ENCODE results near the gene APBA2. TPM values are rescaled to one million over a fixed set of nuclear protein-coding genes. Genes with fewer than 3 reads are reported as not detected.

The APBA2 gene
- total and polyA plus RNA-seq, 2 donors from 2014 or later = 1.0 to 6.1 TPM

DNA sequence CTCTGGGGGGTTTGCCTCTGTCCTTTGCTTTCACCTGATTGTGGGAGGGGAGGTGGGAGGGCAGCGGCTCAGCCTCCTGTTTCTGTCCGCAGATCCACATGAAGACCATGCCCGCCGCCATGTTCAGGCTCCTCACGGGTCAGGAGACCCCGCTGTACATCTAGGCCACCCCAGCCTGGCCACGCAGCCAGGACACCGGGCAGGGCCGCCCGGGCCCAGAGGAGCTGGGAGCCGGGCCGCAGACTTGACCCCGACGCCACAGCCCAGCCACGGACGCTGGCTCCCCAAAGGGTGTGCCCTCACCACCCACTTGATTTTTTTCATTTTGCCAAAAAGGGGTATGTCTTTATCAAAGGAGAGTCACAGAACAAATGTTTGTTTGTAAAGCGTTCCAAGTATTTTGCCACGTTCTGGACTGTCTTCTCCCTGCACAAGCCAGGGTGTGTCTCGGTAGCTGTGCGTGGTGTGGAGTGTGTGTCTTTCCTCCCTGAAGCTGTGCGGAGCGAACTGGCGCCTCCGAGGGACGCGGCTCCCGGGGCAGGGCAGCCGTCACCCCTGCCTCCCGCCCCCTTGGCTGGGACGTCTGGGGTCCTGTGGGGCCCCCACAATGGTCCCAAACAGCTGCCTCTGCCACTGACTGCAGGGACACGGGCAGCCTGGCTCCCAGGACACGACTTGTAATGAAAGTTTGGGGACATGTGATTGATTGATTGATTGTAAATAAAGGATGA lies 231.4 kb downstream of the APBA2 start:
- FAIRE-seq (no peak), DNase-seq (peak in 2 of 5 donors; percentile 40 to 46)
- H3K4me1 ChIP-seq (ENCODE audit: control insufficient read depth in 2 of 3, insufficient read depth in 2 of 3, low read depth in 1 of 3, low read length in 3 of 3) = peaks cover 0 to 4% (median 3%) of the 10 kb centered on the region in 3 donors
- H3K27me3 ChIP-seq (ENCODE audit: control insufficient read depth, insufficient read depth, low read length) = no peaks in the 10 kb centered on the region
- intact Hi-C loops (cut with DNase I) = no loop called here
- TF ChIP-seq, protein P1, sequence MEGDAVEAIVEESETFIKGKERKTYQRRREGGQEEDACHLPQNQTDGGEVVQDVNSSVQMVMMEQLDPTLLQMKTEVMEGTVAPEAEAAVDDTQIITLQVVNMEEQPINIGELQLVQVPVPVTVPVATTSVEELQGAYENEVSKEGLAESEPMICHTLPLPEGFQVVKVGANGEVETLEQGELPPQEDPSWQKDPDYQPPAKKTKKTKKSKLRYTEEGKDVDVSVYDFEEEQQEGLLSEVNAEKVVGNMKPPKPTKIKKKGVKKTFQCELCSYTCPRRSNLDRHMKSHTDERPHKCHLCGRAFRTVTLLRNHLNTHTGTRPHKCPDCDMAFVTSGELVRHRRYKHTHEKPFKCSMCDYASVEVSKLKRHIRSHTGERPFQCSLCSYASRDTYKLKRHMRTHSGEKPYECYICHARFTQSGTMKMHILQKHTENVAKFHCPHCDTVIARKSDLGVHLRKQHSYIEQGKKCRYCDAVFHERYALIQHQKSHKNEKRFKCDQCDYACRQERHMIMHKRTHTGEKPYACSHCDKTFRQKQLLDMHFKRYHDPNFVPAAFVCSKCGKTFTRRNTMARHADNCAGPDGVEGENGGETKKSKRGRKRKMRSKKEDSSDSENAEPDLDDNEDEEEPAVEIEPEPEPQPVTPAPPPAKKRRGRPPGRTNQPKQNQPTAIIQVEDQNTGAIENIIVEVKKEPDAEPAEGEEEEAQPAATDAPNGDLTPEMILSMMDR (IDR thresholded peaks at IDR 0.05; ENCODE audit: borderline replicate concordance, extremely low read depth, insufficient read depth) = no peak
- H3K9me3 ChIP-seq (ENCODE audit: control insufficient read depth in 2 of 3, insufficient read depth in 1 of 3, low read length in 3 of 3) = no peaks in the 10 kb centered on the region
- H3K4me3 ChIP-seq (ENCODE audit: low read length in 3 of 3) = no peak overlapping the region
- H3K9ac ChIP-seq (ENCODE audit: low read length in 3 of 3) = no peak overlapping the region
- no peaks in the 10 kb centered on the region for H3K36me3 ChIP-seq (ENCODE audit: control insufficient read depth in 2 of 3, insufficient read depth in 3 of 3, low read length in 3 of 3)
- H3K27ac ChIP-seq (ENCODE audit: low read depth in 2 of 2, low read length in 2 of 2) = no peak overlapping the region

DNA sequence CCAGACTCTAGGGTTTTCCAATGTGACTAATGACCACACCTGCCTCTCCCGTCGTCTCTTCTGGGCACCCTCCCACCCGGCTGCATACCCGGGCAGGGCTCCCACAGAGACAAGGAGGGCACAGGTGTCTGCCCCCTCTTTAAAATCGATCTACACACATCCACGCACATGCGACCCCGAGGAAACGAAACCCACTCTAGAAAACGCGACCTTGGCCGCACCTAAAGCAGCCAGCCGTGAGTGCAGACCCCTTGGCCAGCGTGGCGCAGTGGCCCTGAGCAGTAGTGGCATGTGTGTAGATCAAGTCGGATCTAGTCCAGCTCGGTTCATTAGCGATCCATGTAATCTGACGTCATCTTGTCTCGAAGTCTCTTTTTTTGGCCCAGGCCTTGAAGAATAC lies 232.0 kb downstream of the APBA2 start:
- no peak overlapping the region for H3K27ac ChIP-seq (ENCODE audit: low read depth in 2 of 2, low read length in 2 of 2)
- DNase-seq (no peak), FAIRE-seq (no peak)
- H3K36me3 ChIP-seq (ENCODE audit: control insufficient read depth in 2 of 3, insufficient read depth in 3 of 3, low read length in 3 of 3) = no peaks in the 10 kb centered on the region
- peaks cover 0 to 4% (median 3%) of the 10 kb centered on the region in 3 donors for H3K4me1 ChIP-seq (ENCODE audit: control insufficient read depth in 2 of 3, insufficient read depth in 2 of 3, low read depth in 1 of 3, low read length in 3 of 3)
- intact Hi-C loops (cut with DNase I) = no loop called here
- H3K27me3 ChIP-seq (ENCODE audit: control insufficient read depth, insufficient read depth, low read length) = no peaks in the 10 kb centered on the region
- no peak overlapping the region for H3K4me3 ChIP-seq (ENCODE audit: low read length in 3 of 3)
- TF ChIP-seq, protein P1 (IDR thresholded peaks at IDR 0.05; ENCODE audit: borderline replicate concordance, extremely low read depth, insufficient read depth) = no peak
- H3K9me3 ChIP-seq (ENCODE audit: control insufficient read depth in 2 of 3, insufficient read depth in 1 of 3, low read length in 3 of 3) = no peaks in the 10 kb centered on the region
- H3K9ac ChIP-seq (ENCODE audit: low read length in 3 of 3) = no peak overlapping the region

DNA sequence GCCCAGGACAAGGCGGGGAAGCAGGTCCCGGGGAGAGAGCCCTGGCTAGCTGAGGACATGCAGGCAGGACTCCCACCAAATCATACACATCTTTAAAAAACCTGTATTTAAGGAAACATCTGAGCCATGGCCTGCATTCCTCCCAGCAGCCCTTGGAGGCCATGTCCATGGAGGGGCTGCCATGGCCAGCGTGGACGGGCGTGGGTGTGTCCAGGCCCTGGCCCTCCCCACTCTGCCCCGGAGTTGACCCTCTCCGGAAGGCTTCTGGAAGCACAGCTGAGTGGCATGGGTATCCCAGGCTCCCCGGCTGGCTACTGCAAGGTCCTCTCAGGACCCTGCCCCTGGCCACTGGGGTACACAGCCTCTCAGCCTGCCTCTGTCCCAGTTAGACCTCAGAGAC lies 234.1 kb downstream of the APBA2 start:
- H3K27ac ChIP-seq (ENCODE audit: low read depth in 2 of 2, low read length in 2 of 2) = no peak overlapping the region
- no peaks in the 10 kb centered on the region for H3K27me3 ChIP-seq (ENCODE audit: control insufficient read depth, insufficient read depth, low read length)
- no peak overlapping the region for H3K4me3 ChIP-seq (ENCODE audit: low read length in 3 of 3)
- no peaks in the 10 kb centered on the region for H3K36me3 ChIP-seq (ENCODE audit: control insufficient read depth in 2 of 3, insufficient read depth in 3 of 3, low read length in 3 of 3)
- TF ChIP-seq, protein P1 (IDR thresholded peaks at IDR 0.05; ENCODE audit: borderline replicate concordance, extremely low read depth, insufficient read depth) = no peak
- H3K4me1 ChIP-seq (ENCODE audit: control insufficient read depth in 2 of 3, insufficient read depth in 2 of 3, low read depth in 1 of 3, low read length in 3 of 3) = no peaks in the 10 kb centered on the region
- FAIRE-seq (no peak), DNase-seq (peak in 3 of 5 donors; percentile 20 to 52 (median 50))
- intact Hi-C loops (cut with DNase I) = no loop called here
- H3K9ac ChIP-seq (ENCODE audit: low read length in 3 of 3) = no peak overlapping the region
- H3K9me3 ChIP-seq (ENCODE audit: control insufficient read depth in 2 of 3, insufficient read depth in 1 of 3, low read length in 3 of 3) = no peaks in the 10 kb centered on the region
